NCI-H2227 treated with DMSO at 0.1 percent for 48 hours (cell line): ENCODE results near the gene ETNK2.
A peak's percentile ranks its signal among the peaks of the same experiment; 100 is the strongest.

Source experiments
- DNase-seq: peaks from one replicate; lab custom pipeline; 2025; lab: John Stamatoyannopoulos, UW

The ETNK2 gene

GRCh38 chr1:204147406-204148383, 4.1 kb downstream of the ETNK2 start:
- DNase-seq: no peak

GRCh38 chr1:204146965-204147364, 4.9 kb downstream of the ETNK2 start:
- no peak for DNase-seq

- DNase-seq: no peak
These were observed 5.5 kb downstream of the ETNK2 start for GRCh38 chr1:204146309-204146708.

- DNase-seq: no peak
These were observed 6.8 kb downstream of the ETNK2 start for GRCh38 chr1:204145033-204145504.

GRCh38 chr1:204143276-204144041, 8.4 kb downstream of the ETNK2 start:
- no peak for DNase-seq

- DNase-seq: no peak
These were observed 9.5 kb downstream of the ETNK2 start for GRCh38 chr1:204142032-204142974.

GRCh38 chr1:204141131-204141530, 10.7 kb downstream of the ETNK2 start:
- no peak for DNase-seq

GRCh38 chr1:204139952-204140351, 11.9 kb downstream of the ETNK2 start:
- DNase-seq: no peak

- DNase-seq: no peak
These were observed 12.8 kb downstream of the ETNK2 start for GRCh38 chr1:204139088-204139487.

- no peak for DNase-seq
These were observed 15.0 kb downstream of the ETNK2 start for GRCh38 chr1:204136814-204137213.

GRCh38 chr1:204134103-204134502, 17.7 kb downstream of the ETNK2 start:
- no peak for DNase-seq

GRCh38 chr1:204132718-204133117, 19.1 kb downstream of the ETNK2 start:
- DNase-seq: no peak

GRCh38 chr1:204131978-204132377, 19.9 kb downstream of the ETNK2 start:
- DNase-seq: no peak

GRCh38 chr1:204130981-204131892, 20.6 kb downstream of the ETNK2 start:
- no peak for DNase-seq

GRCh38 chr1:204130178-204130577, 21.7 kb downstream of the ETNK2 start:
- DNase-seq: no peak

- peak; percentile 77 for DNase-seq
These were observed 22.6 kb downstream of the ETNK2 start for GRCh38 chr1:204128964-204129896.

GRCh38 chr1:204128464-204128963, 23.3 kb downstream of the ETNK2 start:
- no peak for DNase-seq

GRCh38 chr1:204127597-204128242, 24.1 kb downstream of the ETNK2 start:
- DNase-seq: peak; percentile 39

GRCh38 chr1:204126956-204127355, 24.9 kb downstream of the ETNK2 start:
- DNase-seq: no peak
